Liver (tissue), 9 donors: ENCODE data around the gene CPSF3. TPM values are rescaled to one million over a fixed set of nuclear protein-coding genes. Genes with fewer than 3 reads are reported as not detected.

ENCODE experiments used
- DNase-seq: peaks from one replicate; pipeline ENCODE4 v3.0.0-alpha.2; 2017; ENCODE audit warnings: low spot score
- H3K27ac ChIP-seq, 2 donors: one replicate each; pipeline ENCODE4 v1.7.0; 2013; ENCODE audit warnings: inconsistent platforms in 2 of 2, low read length in 2 of 2, control low read depth in 1 of 2, low read depth in 1 of 2, mild to moderate bottlenecking in 1 of 2
- H3K27me3 ChIP-seq, 4 donors: one replicate each; pipeline versions ENCODE4 v1.6.1 to v1.7.0; 2013; ENCODE audit warnings: low read length in 3 of 4, inconsistent platforms in 1 of 4, mild to moderate bottlenecking in 1 of 4, moderate library complexity in 1 of 4; ENCODE audit not compliant: control insufficient read depth in 4 of 4, insufficient read depth in 4 of 4
- H3K36me3 ChIP-seq, 4 donors: one replicate each; pipeline versions ENCODE4 v1.6.1 to v1.7.0; 2013; ENCODE audit warnings: low read length in 3 of 4, mild to moderate bottlenecking in 3 of 4, low read depth in 1 of 4, moderate library complexity in 1 of 4; ENCODE audit not compliant: control insufficient read depth in 4 of 4, insufficient read depth in 3 of 4
- H3K4me1 ChIP-seq, 4 donors: one replicate each; pipeline versions ENCODE4 v1.6.1 to v1.7.0; 2013; ENCODE audit warnings: low read length in 3 of 4, mild to moderate bottlenecking in 3 of 4, moderate library complexity in 1 of 4; ENCODE audit not compliant: control insufficient read depth in 4 of 4, insufficient read depth in 4 of 4
- H3K4me3 ChIP-seq, 3 donors: one replicate each; pipeline versions ENCODE4 v1.6.1 to v1.7.0; 2013; ENCODE audit warnings: low read length in 3 of 3, control low read depth in 1 of 3, low read depth in 1 of 3, mild to moderate bottlenecking in 1 of 3
- H3K9ac ChIP-seq, 2 donors: one replicate each; pipeline ENCODE4 v1.7.0; 2013; ENCODE audit warnings: low read length in 2 of 2, mild to moderate bottlenecking in 2 of 2, moderate library complexity in 2 of 2, control low read depth in 1 of 2, low read depth in 1 of 2
- H3K9me3 ChIP-seq, 4 donors: one replicate each; pipeline versions ENCODE4 v1.6.1 to v1.7.0; 2013; ENCODE audit warnings: low read length in 3 of 4; ENCODE audit not compliant: control insufficient read depth in 4 of 4
- ATF3 ChIP-seq: IDR thresholded peaks from 2 replicates; pipeline ENCODE4 v1.6.1; 2016; ENCODE audit warnings: antibody characterized with exemption
- CTCF ChIP-seq: fragments of 150-350 bp; IDR thresholded peaks from 2 replicates; pipeline ENCODE4 v1.5.1; 2017; ENCODE audit warnings: improper control_type of control experiment, low read depth, low read length; ENCODE audit not compliant: missing input control
- FOXA1 ChIP-seq: IDR thresholded peaks from 2 replicates; pipeline ENCODE4 v1.6.1; 2016; ENCODE audit warnings: antibody characterized with exemption
- HNF4G ChIP-seq: IDR thresholded peaks from 2 replicates; pipeline ENCODE4 v1.6.1; 2016; ENCODE audit warnings: antibody characterized with exemption
- JUND ChIP-seq, 2 donors: IDR thresholded peaks; 2 replicates each; pipeline ENCODE4 v1.6.1; 2016; ENCODE audit warnings: antibody characterized with exemption in 2 of 2
- MAX ChIP-seq: IDR thresholded peaks from 2 replicates; pipeline ENCODE4 v1.6.1; 2016; ENCODE audit warnings: antibody characterized with exemption
- RAD21 ChIP-seq, 2 donors: IDR thresholded peaks; 2 replicates each; pipeline ENCODE4 v1.6.1; 2016; ENCODE audit warnings: antibody characterized with exemption in 2 of 2, mild to moderate bottlenecking in 2 of 2
- REST ChIP-seq: IDR thresholded peaks from 2 replicates; pipeline ENCODE4 v1.6.1; 2016; ENCODE audit warnings: antibody characterized with exemption, mild to moderate bottlenecking
- SP1 ChIP-seq: IDR thresholded peaks from 2 replicates; pipeline ENCODE4 v1.6.1; 2018; ENCODE audit warnings: antibody characterized with exemption, mild to moderate bottlenecking
- TAF1 ChIP-seq: conservative IDR thresholded peaks from 2 replicates; pipeline ENCODE4 v1.6.1; 2016; ENCODE audit warnings: antibody characterized with exemption, mild to moderate bottlenecking
- YY1 ChIP-seq: IDR thresholded peaks from 2 replicates; pipeline ENCODE4 v1.6.1; 2016; ENCODE audit warnings: antibody characterized with exemption, mild to moderate bottlenecking
- WGBS: extraction: QIAGEN DNeasy Blood & Tissue Kit; methylation state at CpG from one replicate; pipeline ENCODE4 v1.1.7; 2013; 5-methylcytosine and 5-hydroxymethylcytosine counted together
- polyA plus RNA-seq, 2 donors: library from polyadenylated mRNA; stranded (reverse) in 1 of 2; unstranded in 1 of 2; fragments of 200-250 nt in 1 of 2; fragments of >200 nt in 1 of 2; fragmentation: Nextera tagmentation in 1 of 2; extraction: Ambion mirVana in 1 of 2; gene quantifications; one replicate each; pipeline versions ENCODE4 v1.2.1 to v1.2.3, GENCODE V29; 2013 to 2015
- total RNA-seq, 2 donors: library from RNA; depleted of rRNA; stranded (reverse); fragments of >200 nt; gene quantifications; one replicate each; pipeline ENCODE4 v1.2.3, GENCODE V29; 2014
- donor health status: healthy.
- donor health status: healthy.
- donor health status: healthy.
- donor health status: healthy.
- donor health status: healthy.

Gene CPSF3
- total and polyA plus RNA-seq, 4 donors, result 8.7 to 32.2 (median 16.9) TPM

- TF ChIP-seq REST, result no peak
- no peak for TF ChIP-seq ATF3
- TF ChIP-seq MAX, result no peak
- no peak for TF ChIP-seq FOXA1
- no peak for TF ChIP-seq JUND (IDR thresholded peaks at IDR 0.05)
- no peak for TF ChIP-seq TAF1
- TF ChIP-seq RAD21 (IDR thresholded peaks at IDR 0.05), result no peak
- no peak for TF ChIP-seq HNF4G
- no peak for TF ChIP-seq CTCF
- no peak for TF ChIP-seq SP1
- DNase-seq, result no peak
- no peaks in the 10 kb centered on the region for H3K27me3 ChIP-seq
- 86% methylated on average over 7 of the region's 7 CpGs for WGBS
- peaks cover 0 to 8% (median 0%) of the 10 kb centered on the region in 4 donors for H3K36me3 ChIP-seq
- H3K27ac ChIP-seq, result no peak overlapping the region
- no peak overlapping the region for H3K9ac ChIP-seq
- no peaks in the 10 kb centered on the region for H3K9me3 ChIP-seq
- no peak overlapping the region for H3K4me3 ChIP-seq
- no peaks in the 10 kb centered on the region for H3K4me1 ChIP-seq
Measured at GRCh38 chr2:9390151-9390850, 33.2 kb upstream of the CPSF3 start.

- DNase-seq, result no peak
- no peaks in the 10 kb centered on the region for H3K4me1 ChIP-seq
- H3K4me3 ChIP-seq, result no peak overlapping the region
- TF ChIP-seq YY1, result no peak
- no peaks in the 10 kb centered on the region for H3K9me3 ChIP-seq
- H3K27me3 ChIP-seq, result no peaks in the 10 kb centered on the region
- peaks cover 0 to 8% (median 0%) of the 10 kb centered on the region in 4 donors for H3K36me3 ChIP-seq
- H3K27ac ChIP-seq, result no peak overlapping the region
- H3K9ac ChIP-seq, result no peak overlapping the region
- WGBS, result 95% methylated on average over 19 of the region's 19 CpGs
Measured at GRCh38 chr2:9390991-9391390, 32.5 kb upstream of the CPSF3 start.
